RWPE1 (cell line): ENCODE results near the gene ADORA2A.

ENCODE experiments used
- CTCF ChIA-PET: fragments of 350-600 bp; sonication (Branson Sonifier 250); formaldehyde crosslinking; extraction: SDS; loops from one replicate; lab custom pipeline; 2021; lab: Yijun Ruan, JAX
- POLR2A ChIA-PET: fragments of 400-600 bp; formaldehyde crosslinking; extraction: SDS; loops from one replicate; lab custom pipeline; 2020; ENCODE audit warnings: antibody characterized with exemption; ENCODE audit not compliant: low non-redundant PET; lab: Yijun Ruan, JAX
- DNase-seq: peaks from one replicate; pipeline ENCODE4 v3.0.0; 2012; ENCODE audit warnings: low spot score
- H3K27ac ChIP-seq: fragments of 450-650 bp; 2 replicates; pipeline ENCODE4 v1.5.1; 2017
- CTCF ChIP-seq: fragments of 450-650 bp; conservative IDR thresholded peaks from 2 replicates; pipeline ENCODE4 v1.5.1; 2017; ENCODE audit warnings: low read depth, mild to moderate bottlenecking

Gene ADORA2A

DNA sequence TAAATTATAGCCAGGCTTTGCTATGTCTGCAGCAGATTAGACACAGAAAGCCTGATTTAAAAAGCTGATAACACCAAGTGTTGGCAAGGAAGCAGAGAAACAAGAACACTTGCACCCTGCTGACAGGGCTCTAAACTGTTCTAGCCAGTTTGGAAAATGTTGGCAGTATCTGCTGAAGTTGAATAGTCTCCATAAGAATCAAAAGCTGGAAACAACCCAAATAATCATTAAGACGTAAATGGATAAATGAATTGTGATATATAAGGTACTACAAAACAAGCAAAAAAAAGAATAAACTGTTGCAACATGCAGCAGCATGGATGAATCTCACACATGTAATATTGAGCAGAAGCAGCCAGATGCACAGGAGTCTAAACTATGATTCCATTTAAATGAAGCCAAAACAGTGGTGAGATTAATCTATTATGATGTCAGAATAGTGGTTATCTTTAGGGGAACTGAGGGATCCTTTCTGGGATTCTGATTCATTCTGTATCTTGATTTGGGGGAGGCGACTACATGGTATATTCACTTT lies 40.4 kb upstream of the ADORA2A start:
- ChIA-PET CTCF (no interaction called here), POLR2A (no interaction called here)
- H3K27ac ChIP-seq, result no peak overlapping the region
- DNase-seq, result no peak
- no peak for TF ChIP-seq CTCF

DNA sequence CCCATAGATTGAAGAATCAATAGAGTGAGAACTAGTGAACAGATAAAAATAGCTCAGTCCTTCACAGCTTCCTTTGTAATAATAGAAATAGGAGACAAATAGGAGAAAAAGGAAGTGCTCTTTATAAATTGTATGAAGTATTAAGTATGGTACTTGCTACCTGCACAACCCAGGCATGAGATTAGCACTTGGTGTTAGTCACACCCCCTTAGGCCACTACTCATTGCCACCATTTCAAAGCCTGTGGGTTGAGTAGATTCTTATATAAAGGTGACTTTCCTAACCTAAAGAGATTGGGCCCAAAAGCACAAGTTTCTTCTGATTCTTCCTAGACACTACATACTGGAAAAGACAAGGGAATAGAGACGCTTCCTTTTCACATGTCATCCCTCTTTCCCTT lies 37.7 kb upstream of the ADORA2A start:
- TF ChIP-seq CTCF, result no peak
- DNase-seq, result no peak
- no peak overlapping the region for H3K27ac ChIP-seq
- ChIA-PET CTCF (no interaction called here), POLR2A (no interaction called here)

DNA sequence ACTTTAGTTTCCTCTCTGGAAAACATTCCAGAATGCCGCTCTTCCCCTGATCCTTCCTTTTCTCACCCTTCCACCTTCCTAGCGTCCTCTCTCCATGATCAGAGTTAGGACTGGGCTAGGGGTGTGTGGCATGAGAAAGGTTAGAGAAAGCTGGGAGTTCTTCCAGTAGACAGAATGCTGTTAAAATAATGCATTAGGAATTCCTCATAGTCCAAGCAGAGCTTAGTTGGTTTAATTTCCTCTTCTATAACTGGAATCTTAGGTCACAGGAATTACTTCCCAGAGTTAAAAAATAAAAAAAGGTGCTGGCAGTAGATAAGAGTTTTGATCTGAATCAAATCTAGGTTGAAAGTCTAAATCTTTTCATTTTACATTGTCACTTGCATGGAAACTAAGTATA lies 37.2 kb upstream of the ADORA2A start:
- H3K27ac ChIP-seq, result no peak overlapping the region
- CTCF ChIA-PET, result no interaction called here
- TF ChIP-seq CTCF, result no peak
- DNase-seq, result no peak
- POLR2A ChIA-PET, result interaction anchor here (0.6 kb wide), 1 partner anchor 1310 kb away, joined by 4 read pairs; no protein-coding TSS in a partner anchor

GRCh38 chr22:24390576-24390975 lies 36.8 kb upstream of the ADORA2A start:
- no peak overlapping the region for H3K27ac ChIP-seq
- ChIA-PET POLR2A (interaction anchor here (0.6 kb wide), 1 partner anchor 1310 kb away, joined by 4 read pairs; no protein-coding TSS in a partner anchor), CTCF (no interaction called here)
- no peak for DNase-seq
- no peak for TF ChIP-seq CTCF

DNA sequence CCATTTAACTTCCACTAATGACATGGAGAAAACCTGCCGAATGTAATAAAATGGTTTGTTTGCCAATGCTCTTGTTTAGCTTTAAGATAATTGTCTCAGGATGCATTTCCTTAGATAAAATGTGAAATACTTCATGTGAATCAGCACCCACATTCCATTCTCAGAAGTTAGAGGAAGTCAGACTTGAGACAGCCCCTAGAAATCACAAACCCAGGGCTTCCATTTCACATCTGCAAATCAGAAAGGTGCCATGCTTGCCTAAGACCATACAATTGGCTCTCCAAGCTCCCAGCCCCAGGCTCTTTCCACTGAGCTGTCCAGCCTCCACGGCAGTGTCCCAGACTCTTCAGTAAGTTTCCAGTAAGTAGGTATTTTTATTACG lies 35.6 kb upstream of the ADORA2A start:
- ChIA-PET POLR2A (no interaction called here), CTCF (no interaction called here)
- H3K27ac ChIP-seq, result no peak overlapping the region
- no peak for TF ChIP-seq CTCF
- DNase-seq, result no peak

DNA sequence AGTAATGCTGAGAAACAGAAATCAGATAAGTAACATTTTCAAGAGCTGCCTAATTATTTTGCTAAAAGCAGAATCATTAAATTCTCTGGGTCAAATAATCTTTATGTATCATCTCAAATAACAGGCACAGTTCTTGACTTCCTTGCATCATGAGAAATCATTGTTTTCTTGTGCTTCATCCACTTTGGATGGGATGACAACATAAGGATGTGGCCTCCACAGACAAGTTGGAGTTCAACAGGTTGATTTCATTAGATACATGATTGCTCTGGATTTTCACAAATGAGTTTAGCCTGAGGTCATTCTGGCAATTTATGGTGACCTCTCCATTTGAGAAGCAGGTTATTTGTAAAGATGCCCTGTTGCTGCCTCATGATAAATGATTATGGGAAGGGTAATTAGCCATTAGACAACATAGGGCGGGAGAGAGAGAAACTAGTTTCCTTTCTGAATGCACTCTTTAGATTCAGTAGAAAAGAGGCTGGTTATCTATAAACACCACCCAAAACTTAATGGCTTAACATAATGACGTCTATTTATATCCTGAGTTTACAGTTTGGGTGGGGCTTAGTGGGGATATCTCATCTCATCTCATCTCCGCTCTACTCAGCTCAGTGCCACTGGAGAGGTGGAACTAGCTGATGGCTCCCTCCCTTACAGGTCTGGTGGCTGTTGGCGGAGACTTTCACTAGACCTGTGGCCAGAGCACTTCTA lies 35.0 kb upstream of the ADORA2A start:
- CTCF ChIA-PET, result no interaction called here
- no peak for TF ChIP-seq CTCF
- no peak for DNase-seq
- H3K27ac ChIP-seq, result no peak overlapping the region
- POLR2A ChIA-PET, result no interaction called here
